Heart left ventricle (tissue), 16 donors: ENCODE measurements around the gene KDM1B. TPM values are rescaled to one million over a fixed set of nuclear protein-coding genes. Genes with fewer than 3 reads are reported as not detected.

Experiments
- ATAC-seq, 4 donors: fragments of 200-7000 bp; cut with Tn5 transposase; one replicate each; pipeline ENCODE4 v1.9.1; 2020 to 2022; ENCODE audit warnings: moderate library complexity in 4 of 4, mild to moderate bottlenecking in 3 of 4, moderate number of reproducible peaks in 1 of 4
- DNase-seq, 5 donors: peaks; one replicate each; pipeline ENCODE4 v3.0.0-alpha.2; 2020
- H3K27ac ChIP-seq, 12 donors: fragments of 200-600 bp; sonication (generic) in 4 of 12; one replicate each; pipeline versions ENCODE4 v1.5.0 to v1.8.0; 2016 to 2022; ENCODE audit warnings: mild to moderate bottlenecking in 2 of 12
- H3K27me3 ChIP-seq, 9 donors: fragments of 200-600 bp; sonication (generic) in 2 of 9; one replicate each; pipeline versions ENCODE4 v1.5.1 to v1.8.0; 2016 to 2022; ENCODE audit warnings: mild to moderate bottlenecking in 3 of 9
- H3K36me3 ChIP-seq, 9 donors: fragments of 200-600 bp; sonication (generic) in 2 of 9; one replicate each; pipeline versions ENCODE4 v1.5.0 to v1.8.0; 2018 to 2022; ENCODE audit warnings: mild to moderate bottlenecking in 2 of 9
- H3K4me1 ChIP-seq, 12 donors: fragments of 200-600 bp; sonication (generic) in 4 of 12; one replicate each; pipeline versions ENCODE4 v1.5.0 to v1.8.0; 2016 to 2022; ENCODE audit warnings: mild to moderate bottlenecking in 3 of 12
- H3K4me3 ChIP-seq, 12 donors: fragments of 200-600 bp; sonication (generic) in 4 of 12; one replicate each; pipeline versions ENCODE4 v1.5.0 to v1.8.0; 2017 to 2022; ENCODE audit warnings: mild to moderate bottlenecking in 9 of 12, moderate library complexity in 4 of 12
- H3K9me3 ChIP-seq, 12 donors: fragments of 200-600 bp; sonication (generic) in 4 of 12; one replicate each; pipeline versions ENCODE4 v1.5.0 to v1.8.0; 2016 to 2022; ENCODE audit warnings: mild to moderate bottlenecking in 1 of 12
- CTCF ChIP-seq, 12 donors: fragments of 200-600 bp; sonication (generic) in 4 of 12; IDR thresholded peaks; one replicate each; pipeline versions ENCODE4 v1.5.0 to v1.8.0; 2018 to 2022; ENCODE audit warnings: antibody characterized with exemption in 12 of 12, mild to moderate bottlenecking in 5 of 12
- POLR2A ChIP-seq, 2 donors: fragments of 450-650 bp; IDR thresholded peaks; one replicate each; pipeline ENCODE4 v1.6.1; 2017; ENCODE audit warnings: antibody characterized with exemption in 2 of 2, mild to moderate bottlenecking in 2 of 2, moderate library complexity in 2 of 2
- WGBS, 4 donors: extraction: QIAGEN DNeasy Blood & Tissue Kit in 2 of 4; methylation state at CpG; one replicate each; pipeline versions ENCODE4 v1.1.5 to v1.1.7; 2013 to 2018; 5-methylcytosine and 5-hydroxymethylcytosine counted together
- intact Hi-C, 10 donors: fragments of 100-400 bp; cut with DNase I; formaldehyde crosslinking; loops; one replicate each; pipeline versions ENCODE4 v1.11.1 to v1.14.2; 2022
- polyA plus RNA-seq, 2 donors: library from polyadenylated mRNA; stranded (reverse); fragments of 200-250 nt; gene quantifications; one replicate each; pipeline ENCODE4 v1.2.3, GENCODE V29; 2013
- total RNA-seq, 9 donors: library from RNA; depleted of rRNA in 2 of 9; stranded (reverse); fragments of >200 nt in 2 of 9; fragmentation: NEBNext Ultra II Directional in 3 of 9; extraction: Animal tissue kit (Norgen Biotek cat#: 25700) in 3 of 9; gene quantifications; one replicate each; pipeline versions ENCODE4 v1.1.0 to v1.2.4, GENCODE V29; 2016 to 2023
- donor health status: ischemic (EF 13 %, LVEDD 7.1; RV severe dilation, severe dysfunction).
- donor health status: healthy with polysubstance abuse.
- donor health status: DM: no; HTN: yes; CAD: no.
- donor health status: DM: no; HTN: no; CAD: no.
- donor health status: ischemic (EF 25% LVEDD 6.9; RV normal size, moderate dysfunction).
- donor health status: ischemic (EF 25% LVEDD 5.7; RV mildly dilated, moderate dysfunction).
- donor health status: healthy.
- donor health status: DM: yes; HTN: yes; CAD: no.
- donor health status: ischemic (EF 35%, LVEDD 5.7; RV mildly dilated, moderate dysfunction).
- donor health status: nonischemic (EF 11% LVEDD 7.7; RV severe dilation, severe dysfunction).
- donor health status: DM: yes; HTN: yes; CAD: no.
- donor health status: PGD.
- donor health status: ischemic (EF 29% LVEDD 5.4; RV normal size, mild dysfunction).
- donor health status: nonischemic (EF 23%, LVEDD 6.1; RV moderate dilation, normal function).

KDM1B gene
- total and polyA plus RNA-seq, 11 donors = 2.1 to 21.8 (median 13.6) TPM

- ATAC-seq = no peak
- Histone ChIP-seq H3K4me3 (no peak overlapping the region), H3K27ac (no peak overlapping the region), H3K36me3 (peaks cover 0 to 98% (median 91%) of the 10 kb centered on the region in 9 donors), H3K27me3 (no peaks in the 10 kb centered on the region), H3K9me3 (no peaks in the 10 kb centered on the region), H3K4me1 (peaks cover 0 to 4% (median 0%) of the 10 kb centered on the region in 12 donors)
- no peak for DNase-seq
- 83 to 91% (median 90%) methylated on average over 2 of the region's 2 CpGs for WGBS, 4 donors
- TF ChIP-seq CTCF (IDR thresholded peaks at IDR 0.05) (no peak), POLR2A (IDR thresholded peaks at IDR 0.05) (no peak)
- intact Hi-C loops = no loop called here
Measured at GRCh38 chr6:18248698-18249097, 93.5 kb downstream of the KDM1B start.

GRCh38 chr6:18249271-18249670, 94.0 kb downstream of the KDM1B start:
- TF ChIP-seq POLR2A (IDR thresholded peaks at IDR 0.05) (no peak), CTCF (IDR thresholded peaks at IDR 0.05) (no peak)
- Histone ChIP-seq H3K9me3 (no peaks in the 10 kb centered on the region), H3K4me1 (peaks cover 0 to 4% (median 0%) of the 10 kb centered on the region in 12 donors), H3K4me3 (no peak overlapping the region), H3K36me3 (peaks cover 0 to 98% (median 91%) of the 10 kb centered on the region in 9 donors), H3K27ac (no peak overlapping the region), H3K27me3 (no peaks in the 10 kb centered on the region)
- ATAC-seq (no peak), DNase-seq (no peak)
- intact Hi-C loops = no loop called here
- WGBS, 4 donors = 82 to 89% (median 88%) methylated on average over 4 of the region's 4 CpGs

- H3K27me3 ChIP-seq = no peaks in the 10 kb centered on the region
Measured at GRCh38 chr6:18253635-18254034, 98.4 kb downstream of the KDM1B start.

GRCh38 chr6:18254793-18255192, 99.6 kb downstream of the KDM1B start:
- Histone ChIP-seq H3K4me1 (peaks cover 0 to 9% (median under 1%) of the 10 kb centered on the region in 12 donors), H3K9me3 (no peaks in the 10 kb centered on the region), H3K4me3 (no peak overlapping the region), H3K36me3 (peaks cover 0 to 86% (median 80%) of the 10 kb centered on the region in 9 donors), H3K27ac (no peak overlapping the region), H3K27me3 (no peaks in the 10 kb centered on the region)
- TF ChIP-seq CTCF (IDR thresholded peaks at IDR 0.05) (no peak), POLR2A (IDR thresholded peaks at IDR 0.05) (no peak)
- 73 to 83% (median 79%) methylated on average over 6 of the region's 6 CpGs for WGBS, 4 donors
- no peak for ATAC-seq
- DNase-seq = no peak
- intact Hi-C loops = no loop called here

More at GRCh38 chr6:18253635-18254034, 98.4 kb downstream of the KDM1B start:
- TF ChIP-seq CTCF (IDR thresholded peaks at IDR 0.05) = no peak
- TF ChIP-seq POLR2A (IDR thresholded peaks at IDR 0.05) = no peak
- H3K36me3 ChIP-seq = peaks cover 0 to 95% (median 90%) of the 10 kb centered on the region in 9 donors
- peak in 3 of 4 donors; percentile 33 to 69 (median 50) for ATAC-seq
- peaks cover 0 to 5% (median 0%) of the 10 kb centered on the region in 12 donors for H3K4me1 ChIP-seq
- H3K9me3 ChIP-seq = no peaks in the 10 kb centered on the region
- intact Hi-C loops = no loop called here
- 60 to 86% (median 67%) methylated on average over 5 of the region's 5 CpGs for WGBS, 4 donors
- H3K4me3 ChIP-seq = no peak overlapping the region
- no peak for DNase-seq
- H3K27ac ChIP-seq = peak overlapping the region in 1 of 12 donors; percentile 5
